Measurements from ENCODE around the gene LYPD4. TPM values are rescaled to one million over a fixed set of nuclear protein-coding genes. Genes with fewer than 3 reads are reported as not detected.

The LYPD4 gene
- total RNA-seq, 2 experiments from 2014 or later: not detected

DNA sequence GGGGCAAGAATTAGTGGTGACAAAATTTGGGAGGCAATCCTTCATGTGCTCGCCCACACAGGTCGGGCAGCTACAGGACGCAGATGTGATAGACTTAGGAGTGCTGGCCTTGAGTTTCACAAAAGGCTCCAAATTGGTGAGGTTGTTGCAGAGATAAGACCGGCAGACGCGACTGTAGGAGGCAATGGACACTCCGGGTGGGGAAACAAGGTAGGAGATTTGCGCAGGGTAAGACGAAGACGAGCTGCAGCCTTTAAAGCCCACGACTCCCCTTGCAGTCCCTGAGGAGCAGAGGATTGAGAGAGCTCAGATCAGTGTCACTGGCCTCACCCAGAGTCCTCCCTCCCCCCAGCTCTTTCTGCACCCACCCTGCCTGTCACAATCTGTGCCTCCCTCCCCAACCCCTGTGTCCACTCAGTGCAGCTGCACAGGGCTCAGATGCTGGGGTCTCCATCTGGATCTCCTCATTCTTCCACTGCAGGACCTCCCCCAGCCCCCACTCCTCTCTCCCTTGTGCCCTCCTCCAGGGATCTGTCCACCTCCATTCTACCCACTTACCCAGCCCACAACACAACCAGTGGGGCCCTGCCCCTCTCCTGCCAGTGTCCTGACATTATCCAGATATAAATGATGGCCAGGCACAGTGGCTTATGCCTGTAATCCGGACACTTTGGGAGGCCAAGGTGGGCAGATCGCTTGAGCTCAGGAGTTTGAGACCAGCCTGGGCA, 6.3 kb downstream of the LYPD4 start:
- Histone ChIP-seq H3K4me2 (ENCODE audit: low read length) (no peak overlapping the region), H3K9me3 (ENCODE audit: low read length) (no peaks in the 10 kb centered on the region), H2AFZ (ENCODE audit: low read length) (no peak overlapping the region), H3K79me2 (ENCODE audit: insufficient read depth, low read depth, low read length) (no peaks in the 10 kb centered on the region), H3K4me3 (ENCODE audit: low read depth, low read length, poor library complexity, severe bottlenecking) (no peak overlapping the region), H4K20me1 (ENCODE audit: insufficient read depth, low read length) (no peaks in the 10 kb centered on the region), H3K4me1 (ENCODE audit: insufficient read depth, low read length, poor library complexity, severe bottlenecking) (peaks cover 14% of the 10 kb centered on the region), H3K9me2 (ENCODE audit: insufficient read depth, low read length) (no peaks in the 10 kb centered on the region), H3K36me3 (ENCODE audit: insufficient read depth, low read length) (no peaks in the 10 kb centered on the region), H3K27ac (ENCODE audit: low read depth, low read length, poor library complexity, severe bottlenecking) (no peak overlapping the region)
- POLR2A ChIA-PET: interaction anchor here (0.6 kb wide), 1 partner anchor 146 kb away, joined by 10 read pairs; no protein-coding TSS in a partner anchor
- TF ChIP-seq, protein P1, sequence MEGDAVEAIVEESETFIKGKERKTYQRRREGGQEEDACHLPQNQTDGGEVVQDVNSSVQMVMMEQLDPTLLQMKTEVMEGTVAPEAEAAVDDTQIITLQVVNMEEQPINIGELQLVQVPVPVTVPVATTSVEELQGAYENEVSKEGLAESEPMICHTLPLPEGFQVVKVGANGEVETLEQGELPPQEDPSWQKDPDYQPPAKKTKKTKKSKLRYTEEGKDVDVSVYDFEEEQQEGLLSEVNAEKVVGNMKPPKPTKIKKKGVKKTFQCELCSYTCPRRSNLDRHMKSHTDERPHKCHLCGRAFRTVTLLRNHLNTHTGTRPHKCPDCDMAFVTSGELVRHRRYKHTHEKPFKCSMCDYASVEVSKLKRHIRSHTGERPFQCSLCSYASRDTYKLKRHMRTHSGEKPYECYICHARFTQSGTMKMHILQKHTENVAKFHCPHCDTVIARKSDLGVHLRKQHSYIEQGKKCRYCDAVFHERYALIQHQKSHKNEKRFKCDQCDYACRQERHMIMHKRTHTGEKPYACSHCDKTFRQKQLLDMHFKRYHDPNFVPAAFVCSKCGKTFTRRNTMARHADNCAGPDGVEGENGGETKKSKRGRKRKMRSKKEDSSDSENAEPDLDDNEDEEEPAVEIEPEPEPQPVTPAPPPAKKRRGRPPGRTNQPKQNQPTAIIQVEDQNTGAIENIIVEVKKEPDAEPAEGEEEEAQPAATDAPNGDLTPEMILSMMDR (conservative IDR thresholded peaks at IDR 0.05; ENCODE audit: low read length): no peak
- TF ChIP-seq EZH2phosphoT487 (IDR thresholded peaks at IDR 0.05; ENCODE audit: borderline replicate concordance, low read depth, low read length): no peak
- no peak for DNase-seq (ENCODE audit: low spot score)
- intact Hi-C loops (cut with micrococcal nuclease; ENCODE audit: unreplicated experiment): no loop called here
- CTCF ChIA-PET (ENCODE audit: unreplicated experiment): no interaction called here
- BruUV-seq (replicated peaks): no TSS peak

- Histone ChIP-seq H3K4me2 (ENCODE audit: low read length) (0 out of 2 replicates have a peak overlapping the region, but pooled peaks have one; percentile 8), H3K9me3 (ENCODE audit: low read length) (no peaks in the 10 kb centered on the region), H3K36me3 (ENCODE audit: insufficient read depth, low read length) (no peaks in the 10 kb centered on the region), H3K79me2 (ENCODE audit: insufficient read depth, low read depth, low read length) (no peaks in the 10 kb centered on the region), H3K9me2 (ENCODE audit: insufficient read depth, low read length) (no peaks in the 10 kb centered on the region), H3K4me3 (ENCODE audit: low read depth, low read length, poor library complexity, severe bottlenecking) (no peak overlapping the region), H2AFZ (ENCODE audit: low read length) (peak overlapping the region; percentile 49), H3K4me1 (ENCODE audit: insufficient read depth, low read length, poor library complexity, severe bottlenecking) (peaks cover 5% of the 10 kb centered on the region), H4K20me1 (ENCODE audit: insufficient read depth, low read length) (no peaks in the 10 kb centered on the region), H3K27ac (ENCODE audit: low read depth, low read length, poor library complexity, severe bottlenecking) (no peak overlapping the region)
- TF ChIP-seq, protein P1 (conservative IDR thresholded peaks at IDR 0.05; ENCODE audit: low read length): peak; percentile 96
- no peak for TF ChIP-seq EZH2phosphoT487 (IDR thresholded peaks at IDR 0.05; ENCODE audit: borderline replicate concordance, low read depth, low read length)
- CTCF ChIA-PET (ENCODE audit: unreplicated experiment): interaction anchor here (1.4 to 1.5 kb wide), 2 partner anchors 28 to 36 kb away, joined by 4 to 6 read pairs; no protein-coding TSS in a partner anchor
- POLR2A ChIA-PET: no interaction called here
- no TSS peak for BruUV-seq (replicated peaks)
- DNase-seq (ENCODE audit: low spot score): peak; percentile 84
- intact Hi-C loops (cut with micrococcal nuclease; ENCODE audit: unreplicated experiment): loop anchor here (1.0 to 2.0 kb wide), 4 partner anchors 28 to 115 kb away; no protein-coding TSS in a partner anchor
Measured at GRCh38 chr19:41821003-41821735, 23.3 kb downstream of the LYPD4 start.

Measured in OCI-LY7 (cell line).